Progenitor cell of endocrine pancreas (in vitro differentiated cells): ENCODE data around the gene NEMP2. TPM values are rescaled to one million over a fixed set of nuclear protein-coding genes. Genes with fewer than 3 reads are reported as not detected.

Experiments used
- DNase-seq: peaks from one replicate; pipeline ENCODE4 v3.0.0; 2021; ENCODE audit warnings: low spot score; ENCODE audit not compliant: unreplicated experiment
- H3K27ac Mint-ChIP-seq: 2 replicates; pipeline ENCODE4 v1.8.0; 2021; ENCODE audit warnings: mild to moderate bottlenecking, moderate library complexity, mixed read lengths
- H3K27me3 Mint-ChIP-seq: 2 replicates; pipeline ENCODE4 v1.8.0; 2021; ENCODE audit warnings: mixed read lengths
- H3K36me3 Mint-ChIP-seq: 2 replicates; pipeline ENCODE4 v1.8.0; 2022; ENCODE audit warnings: mixed read lengths; ENCODE audit not compliant: insufficient read depth
- H3K4me1 Mint-ChIP-seq: 2 replicates; pipeline ENCODE4 v1.8.0; 2021; ENCODE audit warnings: low read depth, mixed read lengths
- H3K4me3 Mint-ChIP-seq: 2 replicates; pipeline ENCODE4 v1.8.0; 2021; ENCODE audit warnings: low read depth, mild to moderate bottlenecking, moderate library complexity, mixed read lengths
- H3K9me3 Mint-ChIP-seq: 2 replicates; pipeline ENCODE4 v1.8.0; 2021; ENCODE audit warnings: low read depth, mixed read lengths
- total RNA-seq: library from RNA; stranded (reverse); gene quantifications from 2 replicates; pipeline ENCODE4 v1.2.1, GENCODE V29; 2021
- TF ChIP-seq, protein P1 (sequence below): fragments of 200-600 bp; sonication (generic); IDR thresholded peaks from one replicate; pipeline ENCODE4 v1.5.0; 2021; ENCODE audit warnings: antibody characterized with exemption, mild to moderate bottlenecking; ENCODE audit not compliant: unreplicated experiment

Gene NEMP2
- total RNA-seq, 1 donor from 2014 or later, result 10.2 TPM

DNA sequence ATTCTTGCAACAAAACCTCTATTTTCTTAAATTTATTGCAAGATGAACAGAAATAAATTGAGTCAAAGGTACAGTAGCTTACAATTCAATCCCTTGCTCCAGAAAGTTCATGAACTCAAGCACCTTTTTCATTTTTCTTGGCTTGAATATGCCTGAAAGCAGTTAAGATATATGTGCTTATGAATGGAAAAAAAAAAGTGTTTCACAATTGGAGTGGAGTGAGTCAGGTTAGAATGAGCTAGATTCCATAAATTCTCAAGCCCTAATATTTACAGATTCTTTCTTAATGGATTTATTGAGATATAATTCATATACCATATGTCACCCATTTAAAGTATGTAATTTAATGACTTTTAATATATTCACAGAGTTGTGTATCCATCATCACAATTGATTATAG is 39.6 kb upstream of the NEMP2 start:
- TF ChIP-seq, protein P1, sequence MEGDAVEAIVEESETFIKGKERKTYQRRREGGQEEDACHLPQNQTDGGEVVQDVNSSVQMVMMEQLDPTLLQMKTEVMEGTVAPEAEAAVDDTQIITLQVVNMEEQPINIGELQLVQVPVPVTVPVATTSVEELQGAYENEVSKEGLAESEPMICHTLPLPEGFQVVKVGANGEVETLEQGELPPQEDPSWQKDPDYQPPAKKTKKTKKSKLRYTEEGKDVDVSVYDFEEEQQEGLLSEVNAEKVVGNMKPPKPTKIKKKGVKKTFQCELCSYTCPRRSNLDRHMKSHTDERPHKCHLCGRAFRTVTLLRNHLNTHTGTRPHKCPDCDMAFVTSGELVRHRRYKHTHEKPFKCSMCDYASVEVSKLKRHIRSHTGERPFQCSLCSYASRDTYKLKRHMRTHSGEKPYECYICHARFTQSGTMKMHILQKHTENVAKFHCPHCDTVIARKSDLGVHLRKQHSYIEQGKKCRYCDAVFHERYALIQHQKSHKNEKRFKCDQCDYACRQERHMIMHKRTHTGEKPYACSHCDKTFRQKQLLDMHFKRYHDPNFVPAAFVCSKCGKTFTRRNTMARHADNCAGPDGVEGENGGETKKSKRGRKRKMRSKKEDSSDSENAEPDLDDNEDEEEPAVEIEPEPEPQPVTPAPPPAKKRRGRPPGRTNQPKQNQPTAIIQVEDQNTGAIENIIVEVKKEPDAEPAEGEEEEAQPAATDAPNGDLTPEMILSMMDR, result no peak
- Mint-ChIP-seq H3K27ac (no peak overlapping the region), H3K9me3 (no peaks in the 10 kb centered on the region), H3K4me1 (peaks cover 20% of the 10 kb centered on the region), H3K27me3 (no peaks in the 10 kb centered on the region), H3K4me3 (no peak overlapping the region), H3K36me3 (no peaks in the 10 kb centered on the region)
- no peak for DNase-seq

DNA sequence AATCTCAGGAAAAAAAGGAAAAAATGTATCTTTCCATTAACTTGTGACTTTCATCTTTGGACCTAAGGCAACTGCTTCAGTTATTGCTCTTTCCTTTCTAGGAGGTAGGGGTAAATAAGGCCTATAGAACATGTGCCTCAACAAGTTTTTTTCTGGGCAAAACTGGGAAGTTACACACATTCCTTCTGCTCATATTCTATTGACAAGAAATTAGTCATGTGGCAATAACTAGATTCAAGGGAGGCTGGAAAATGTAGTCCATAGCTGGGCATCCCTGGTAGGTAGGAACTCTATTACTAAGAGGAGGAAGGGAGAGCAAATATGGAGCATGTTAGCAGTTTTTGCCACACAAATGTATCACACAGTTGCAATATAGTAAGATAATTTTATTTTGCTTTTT is 37.7 kb upstream of the NEMP2 start:
- Mint-ChIP-seq H3K27ac (no peak overlapping the region), H3K4me1 (peaks cover 7% of the 10 kb centered on the region), H3K36me3 (peaks cover 5% of the 10 kb centered on the region), H3K27me3 (no peaks in the 10 kb centered on the region), H3K4me3 (no peak overlapping the region), H3K9me3 (peaks cover 7% of the 10 kb centered on the region)
- DNase-seq, result no peak
- TF ChIP-seq, protein P1, result no peak

DNA sequence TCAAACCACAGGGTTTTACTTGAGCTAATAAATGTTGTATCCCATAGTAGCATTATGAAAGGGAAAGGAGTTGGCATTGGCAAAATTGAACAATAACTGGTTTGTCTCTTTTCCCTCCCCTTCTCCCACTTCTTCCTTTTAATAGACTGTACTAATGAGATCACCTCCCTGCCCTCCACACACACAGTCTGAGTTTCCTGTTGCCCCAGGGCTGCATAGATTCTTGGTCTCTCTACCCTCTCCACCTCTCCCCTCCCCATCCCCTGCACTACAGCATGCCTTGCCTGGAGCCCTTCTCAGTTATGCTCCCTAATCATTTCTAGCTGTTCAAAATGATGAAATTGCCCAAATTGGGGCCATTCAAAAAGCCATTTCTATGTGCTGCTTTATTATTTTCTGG is 37.2 kb upstream of the NEMP2 start:
- Mint-ChIP-seq H3K27ac (no peak overlapping the region), H3K36me3 (peaks cover 9% of the 10 kb centered on the region), H3K27me3 (no peaks in the 10 kb centered on the region), H3K4me3 (no peak overlapping the region), H3K9me3 (peaks cover 12% of the 10 kb centered on the region), H3K4me1 (peaks cover 7% of the 10 kb centered on the region)
- TF ChIP-seq, protein P1, result no peak
- no peak for DNase-seq

DNA sequence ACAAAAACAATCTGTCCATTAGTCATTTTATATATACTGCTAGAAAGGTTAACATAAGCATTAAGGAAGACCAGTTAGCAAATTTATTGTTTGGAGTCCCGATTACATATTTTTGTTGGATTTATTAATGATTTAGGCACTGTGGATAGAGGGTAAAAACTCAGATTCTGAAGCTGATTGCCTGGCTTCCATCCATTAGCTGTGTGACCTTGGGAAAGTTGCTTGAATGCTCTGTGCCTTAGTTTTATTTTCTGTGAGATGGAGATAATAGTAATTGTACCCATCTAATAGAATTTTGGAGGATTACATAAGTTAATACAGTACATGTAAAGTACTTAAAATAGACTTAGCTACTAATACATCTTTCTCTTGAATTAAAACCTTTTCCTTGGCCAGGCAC is 36.3 kb upstream of the NEMP2 start:
- peaks cover 7% of the 10 kb centered on the region for H3K4me1 Mint-ChIP-seq
- peaks cover 9% of the 10 kb centered on the region for H3K36me3 Mint-ChIP-seq
- peaks cover 13% of the 10 kb centered on the region for H3K9me3 Mint-ChIP-seq
- H3K27me3 Mint-ChIP-seq, result no peaks in the 10 kb centered on the region
- H3K27ac Mint-ChIP-seq, result no peak overlapping the region
- DNase-seq, result no peak
- TF ChIP-seq, protein P1, result no peak
- H3K4me3 Mint-ChIP-seq, result no peak overlapping the region

DNA sequence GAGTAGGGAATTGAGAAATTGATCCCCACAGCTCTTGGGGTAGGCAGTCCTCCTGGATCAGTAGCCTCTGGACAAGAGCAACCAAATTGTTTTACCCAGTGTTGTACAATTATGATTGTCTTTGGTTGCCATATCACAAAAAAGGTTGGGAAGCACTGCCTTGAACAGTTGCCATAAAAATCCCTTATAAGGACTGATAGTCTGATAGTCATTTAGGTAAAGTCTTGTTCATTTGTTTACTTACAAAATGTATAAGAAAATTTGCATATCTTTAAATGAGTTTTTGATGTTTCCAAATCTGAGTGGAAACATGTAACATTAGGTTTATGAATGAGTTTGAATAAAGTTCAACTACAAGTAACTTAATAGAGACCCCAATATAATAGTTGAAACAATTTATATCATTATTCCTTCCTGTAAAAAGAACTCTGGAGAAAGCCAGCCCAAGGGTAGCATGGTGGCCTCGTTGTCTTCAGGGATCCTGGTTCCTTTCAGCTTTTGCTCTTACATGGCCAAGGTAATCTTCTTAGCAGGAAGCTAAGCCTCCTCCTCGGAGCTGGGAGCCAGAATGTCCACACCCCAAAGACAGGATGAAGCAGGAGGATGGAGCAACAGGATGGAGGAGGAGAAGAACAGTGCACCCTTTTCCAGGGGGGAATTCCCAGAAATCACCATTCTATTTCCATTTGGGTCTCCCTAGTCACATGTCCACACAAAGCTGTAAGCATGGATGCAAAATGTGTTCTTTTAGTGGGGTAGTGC is 35.7 kb upstream of the NEMP2 start:
- DNase-seq, result no peak
- Mint-ChIP-seq H3K27me3 (no peaks in the 10 kb centered on the region), H3K4me1 (peaks cover 7% of the 10 kb centered on the region), H3K9me3 (peaks cover 13% of the 10 kb centered on the region), H3K27ac (no peak overlapping the region), H3K36me3 (peaks cover 9% of the 10 kb centered on the region), H3K4me3 (no peak overlapping the region)
- TF ChIP-seq, protein P1, result no peak
